CD4-positive, alpha-beta T cell treated with Interleukin-15 for 4 hours (primary cell): ENCODE data around the gene NAA10.
A peak's percentile ranks its signal among the peaks of the same experiment; 100 is the strongest.

Experiments
- DNase-seq: peaks from one replicate; pipeline ENCODE4 v3.0.0-alpha.2; 2020; ENCODE audit warnings: low spot score

NAA10 gene

GRCh38 chrX:153927922-153928760, 6.7 kb downstream of the NAA10 start:
- DNase-seq, result peak; percentile 94

DNA sequence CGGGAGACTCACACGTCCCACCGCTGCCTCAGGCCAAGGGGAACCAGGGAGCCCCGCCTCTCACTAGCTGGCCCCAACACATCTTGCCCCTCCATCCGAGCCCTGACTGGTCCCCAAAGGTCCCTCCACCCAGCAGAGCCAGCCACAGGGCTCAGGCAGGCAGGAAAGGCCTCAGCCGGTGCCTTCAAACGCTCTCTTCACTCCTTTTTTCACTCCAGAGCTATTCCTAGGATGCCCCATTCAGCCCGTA, 7.2 kb downstream of the NAA10 start:
- DNase-seq, result no peak

DNA sequence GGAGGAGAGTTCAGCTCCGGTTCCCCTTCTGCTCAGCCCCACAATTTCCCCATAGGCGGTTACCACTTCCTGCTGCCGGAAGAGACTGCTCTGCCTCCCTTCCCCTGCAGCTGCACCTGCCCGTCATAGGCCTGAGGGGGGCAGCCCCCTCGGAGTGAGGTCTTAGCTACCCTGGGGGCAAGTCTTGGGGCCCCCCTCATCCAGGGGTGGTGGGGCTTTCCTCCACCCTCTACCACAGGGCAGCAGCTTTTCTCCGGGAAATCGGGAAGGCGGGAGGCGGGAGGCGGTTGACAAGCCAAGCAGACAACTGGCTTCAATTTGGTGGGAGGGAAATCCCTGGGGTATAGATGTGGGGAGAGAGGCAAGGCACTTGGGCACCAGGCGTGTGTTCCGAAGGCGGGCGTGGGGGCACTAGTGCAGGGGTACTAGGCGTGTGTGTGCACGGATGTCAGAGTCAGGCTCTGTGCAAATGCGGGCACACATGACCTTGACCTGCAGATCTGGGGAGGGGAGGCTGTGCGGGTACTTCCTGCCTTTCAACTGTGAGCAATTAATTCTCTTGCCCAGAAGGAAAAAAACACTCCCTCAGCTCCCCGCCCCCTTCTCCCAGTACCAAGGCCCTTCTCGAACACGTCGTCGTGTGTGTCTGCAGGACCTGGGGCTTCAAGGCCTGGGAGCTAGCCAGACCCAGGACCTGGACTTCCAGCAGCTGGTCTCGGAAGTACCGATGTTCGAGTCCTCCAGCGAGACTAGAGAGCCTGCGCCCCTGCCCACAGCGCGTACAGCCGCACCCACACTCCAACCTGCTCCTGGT, 7.8 kb downstream of the NAA10 start:
- peak; percentile 78 for DNase-seq

GRCh38 chrX:153926552-153926857, 8.3 kb downstream of the NAA10 start:
- DNase-seq, result no peak

DNA sequence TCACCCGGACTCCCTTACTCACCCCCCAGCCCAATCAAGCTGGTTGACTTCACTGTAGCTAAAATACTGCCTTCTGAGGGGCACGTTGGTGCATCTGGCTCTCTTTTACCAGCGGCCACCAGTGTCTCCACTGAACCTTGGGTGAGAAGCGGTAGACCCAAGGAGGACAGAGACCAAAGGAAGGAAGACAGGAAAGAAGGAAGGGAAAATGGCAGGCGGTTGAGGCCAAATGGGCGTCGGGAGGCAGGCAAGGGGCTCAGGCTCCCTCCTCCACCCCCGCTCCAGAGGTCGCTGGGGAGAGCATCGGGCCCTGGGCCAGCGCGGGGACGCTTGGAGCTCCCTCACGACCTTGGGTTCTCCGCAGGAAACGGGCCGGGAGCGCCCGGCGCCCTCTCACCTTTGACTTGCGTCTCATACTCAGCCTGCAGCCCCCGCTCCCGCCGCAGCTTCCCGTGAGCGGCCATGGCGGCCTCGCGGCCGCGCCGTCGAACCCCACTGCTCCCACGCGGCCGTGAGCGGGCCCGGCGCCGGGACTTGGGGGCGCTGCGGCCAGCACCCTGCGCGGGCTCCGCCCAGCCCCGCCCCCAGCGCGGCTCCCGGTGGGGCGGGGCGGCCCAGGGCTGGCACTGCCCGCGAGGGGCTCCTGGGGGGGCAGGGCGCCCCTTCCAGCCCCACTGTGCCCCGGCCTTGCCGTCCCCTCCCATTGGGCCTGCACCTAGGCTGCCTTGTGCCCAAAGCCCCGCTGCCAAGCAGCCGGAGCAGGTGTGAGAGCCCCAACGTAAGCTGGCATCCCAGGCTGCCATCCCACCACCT, 8.9 kb downstream of the NAA10 start, which contains the start of gene ARHGAP4:
TSS of gene ARHGAP4 (minus strand) at position 526 of the 813 bp plus-strand sequence. CDS start at position 464, 62 bp downstream.
- DNase-seq, result peak; percentile 28

DNA sequence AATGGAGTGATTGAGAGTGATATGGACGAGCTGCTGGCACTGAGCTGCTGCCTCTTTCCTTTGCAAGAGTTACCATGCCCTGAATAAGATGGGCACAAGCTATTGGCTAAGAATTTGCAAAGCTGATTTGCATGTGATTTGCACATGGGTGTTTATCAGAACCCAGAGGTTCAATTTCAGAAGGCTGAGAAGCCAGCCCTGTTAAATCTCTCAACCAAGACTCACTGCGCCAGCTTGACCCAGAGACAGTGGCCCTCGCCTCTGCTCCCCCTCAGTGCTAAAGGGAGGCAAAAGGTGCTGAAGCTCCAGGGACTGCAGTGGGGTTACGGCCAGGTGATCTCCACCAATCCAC, 9.5 kb downstream of the NAA10 start:
- DNase-seq, result no peak

DNA sequence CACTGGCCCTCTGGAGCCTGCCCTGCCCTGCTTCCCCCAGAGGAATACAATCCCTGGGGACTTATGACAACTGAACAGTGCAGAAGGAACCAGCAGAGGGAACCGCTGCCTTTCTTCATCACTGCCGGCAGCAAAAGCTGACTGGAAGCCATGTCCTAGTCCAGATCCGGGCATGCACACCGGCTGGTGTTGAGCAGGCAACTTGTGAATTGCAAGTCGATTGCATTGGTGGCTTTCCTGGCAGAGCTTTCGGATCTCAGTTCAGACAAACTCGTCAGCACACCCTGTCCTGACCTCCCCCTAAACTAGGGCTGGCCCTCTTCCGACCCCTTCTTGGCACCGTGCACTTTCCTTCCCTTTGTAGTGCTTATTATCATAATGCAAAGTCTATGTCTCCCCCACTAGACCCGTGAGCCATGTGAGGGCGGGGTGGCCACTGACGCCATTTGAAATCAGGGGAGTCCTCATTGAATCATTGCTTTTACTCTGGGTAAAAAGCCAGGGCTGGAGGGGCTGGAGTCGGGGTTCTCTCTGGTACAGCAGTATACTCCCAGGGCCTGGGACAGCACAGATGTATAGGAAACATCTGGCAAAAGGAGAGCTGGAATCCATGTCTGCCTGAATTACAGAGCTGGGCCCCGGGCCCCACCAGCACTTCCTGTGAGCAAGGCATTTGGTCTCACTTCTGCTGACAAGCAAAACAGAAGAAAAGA, 10.5 kb downstream of the NAA10 start:
- DNase-seq, result peak; percentile 37

GRCh38 chrX:153922932-153923857, 11.6 kb downstream of the NAA10 start:
- DNase-seq, result no peak

- DNase-seq, result peak; percentile 29
Observed at GRCh38 chrX:153921511-153922446, 13.1 kb downstream of the NAA10 start.

GRCh38 chrX:153921070-153921469, 13.8 kb downstream of the NAA10 start:
- no peak for DNase-seq

DNA sequence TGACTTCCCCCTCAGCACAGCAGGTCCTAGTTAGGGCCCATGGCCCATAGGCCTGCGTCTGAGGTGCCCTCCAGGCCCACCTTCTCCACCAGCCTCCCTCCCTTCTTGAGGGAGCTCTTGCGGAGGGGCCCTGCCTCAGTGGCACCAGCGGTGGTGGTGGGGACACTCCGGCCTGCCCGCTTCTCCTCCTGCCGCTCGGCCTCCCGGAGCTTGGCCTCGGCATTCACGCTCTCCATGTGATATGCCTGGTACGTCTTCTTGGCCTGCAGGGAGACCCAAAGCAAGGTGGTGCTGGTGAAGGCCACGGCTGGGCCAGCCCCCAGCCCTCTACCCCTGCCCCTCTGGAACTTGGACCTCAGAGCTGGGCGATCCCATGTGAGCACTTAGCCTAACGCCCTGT, 14.3 kb downstream of the NAA10 start:
- DNase-seq, result no peak

DNA sequence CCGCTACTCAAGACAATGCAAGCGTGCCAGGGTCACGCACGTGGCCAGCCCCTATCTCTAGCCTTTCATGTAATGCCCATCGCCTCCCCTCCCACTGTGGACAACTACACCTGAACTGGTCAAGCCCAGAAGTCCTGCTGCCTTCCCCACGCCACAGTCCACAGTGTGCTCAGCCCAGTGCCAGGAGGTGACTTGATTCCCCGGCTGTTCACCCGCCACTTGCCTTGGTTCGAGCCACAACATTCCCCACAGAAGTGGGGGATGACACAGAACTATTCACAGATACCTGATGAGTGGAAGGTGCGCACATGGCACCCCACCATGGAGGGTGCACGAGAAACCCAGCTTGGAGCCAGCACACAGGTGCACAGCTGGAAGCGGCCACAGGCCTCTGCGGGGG, 15.6 kb downstream of the NAA10 start:
- no peak for DNase-seq

GRCh38 chrX:153917869-153918268, 17.0 kb downstream of the NAA10 start:
- no peak for DNase-seq

DNA sequence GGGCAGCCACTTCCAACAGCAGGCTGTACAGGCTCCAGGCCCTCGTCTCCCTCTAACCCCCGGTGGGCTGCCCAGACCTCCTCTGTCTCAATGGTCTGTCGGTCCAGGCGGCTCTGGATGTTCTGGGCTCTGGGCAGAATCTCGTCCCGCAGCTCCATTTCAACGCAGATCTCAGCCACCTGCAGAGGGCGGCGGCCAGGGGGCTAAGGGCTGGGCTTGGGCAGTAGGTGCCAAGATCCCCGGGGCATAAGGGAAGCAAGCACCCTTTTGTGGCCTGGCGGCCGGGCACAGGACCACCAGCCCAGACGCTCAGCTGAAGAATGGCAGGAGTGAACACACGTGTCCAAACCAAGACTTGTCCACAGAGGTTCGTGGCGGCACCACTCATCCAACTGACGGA, 21.1 kb downstream of the NAA10 start:
- no peak for DNase-seq

- DNase-seq, result no peak
Observed at GRCh38 chrX:153913211-153913610, 21.6 kb downstream of the NAA10 start.

GRCh38 chrX:153911798-153912197, 23.0 kb downstream of the NAA10 start:
- no peak for DNase-seq

- DNase-seq, result no peak
Observed at GRCh38 chrX:153910446-153910845, 24.4 kb downstream of the NAA10 start.

GRCh38 chrX:153909980-153910360, 24.9 kb downstream of the NAA10 start:
- no peak for DNase-seq

- DNase-seq, result no peak
Observed at GRCh38 chrX:153909024-153909979, 25.5 kb downstream of the NAA10 start.
